H1 (cell line): ENCODE results near the gene RNF2.

Source experiments
- BRCA1 ChIP-seq: IDR thresholded peaks from 2 replicates; pipeline ENCODE4 v1.6.1; 2012; ENCODE audit warnings: low read depth, low read length, improper control_type of control experiment
- CHD1 ChIP-seq: IDR thresholded peaks from 2 replicates; pipeline ENCODE4 v1.6.1; 2012; ENCODE audit warnings: low read depth, low read length, improper control_type of control experiment
- CREB1 ChIP-seq: IDR thresholded peaks from 2 replicates; pipeline ENCODE4 v1.6.1; 2012; ENCODE audit warnings: inconsistent platforms
- CTCF ChIP-seq, 3 experiments: IDR thresholded peaks; 1 replicate in 2 of 3; 2 replicates in 1 of 3; pipeline versions ENCODE4 v1.5.1 to v1.6.1; 2011; ENCODE audit warnings: low read length in 3 of 3, mild to moderate bottlenecking in 3 of 3, inconsistent platforms in 2 of 3, low read depth in 1 of 3, moderate library complexity in 1 of 3; ENCODE audit not compliant: insufficient read depth in 1 of 3; ENCODE audit errors: control extremely low read depth in 1 of 3
- EZH2 ChIP-seq: fragments of 200-600 bp; sonication (generic); IDR thresholded peaks from 2 replicates; pipeline ENCODE4 v1.7.1; 2012; ENCODE audit warnings: low read depth, mild to moderate bottlenecking, moderate library complexity, low read length, inconsistent platforms; ENCODE audit not compliant: severe bottlenecking
- GABPA ChIP-seq: IDR thresholded peaks from 2 replicates; pipeline ENCODE4 v1.6.1; 2011; ENCODE audit warnings: mild to moderate bottlenecking, low read length, moderate library complexity, borderline replicate concordance; ENCODE audit not compliant: insufficient read depth
- JUND ChIP-seq: IDR thresholded peaks from 2 replicates; pipeline ENCODE4 v1.6.1; 2011; ENCODE audit warnings: mild to moderate bottlenecking, improper control_type of control experiment, low read length
- PHF8 ChIP-seq: fragments of 200-600 bp; sonication (generic); conservative IDR thresholded peaks from 2 replicates; pipeline ENCODE4 v1.7.1; 2012; ENCODE audit warnings: low read depth, mild to moderate bottlenecking, inconsistent platforms, low read length, moderate library complexity
- POLR2A ChIP-seq, 2 experiments: IDR thresholded peaks; 1 replicate in 1 of 2; 2 replicates in 1 of 2; pipeline ENCODE4 v1.6.1; 2011; ENCODE audit warnings: low read depth in 2 of 2, low read length in 2 of 2, mild to moderate bottlenecking in 2 of 2; ENCODE audit errors: control extremely low read depth in 1 of 2
- POLR2AphosphoS5 ChIP-seq: IDR thresholded peaks from 2 replicates; pipeline ENCODE4 v1.6.1; 2011; ENCODE audit warnings: low read depth, low read length
- TCF12 ChIP-seq: IDR thresholded peaks from 2 replicates; pipeline ENCODE4 v1.6.1; 2011; ENCODE audit warnings: low read depth, mild to moderate bottlenecking, low read length
- TF ChIP-seq, protein P1 (sequence below): IDR thresholded peaks from 2 replicates; pipeline ENCODE4 v1.6.1; 2011; ENCODE audit warnings: low read depth, mild to moderate bottlenecking, low read length; ENCODE audit not compliant: insufficient read depth

- TF ChIP-seq BRCA1: no peak
- TF ChIP-seq CREB1: no peak
- TF ChIP-seq JUND: no peak
- no peak for TF ChIP-seq EZH2
- TF ChIP-seq GABPA: no peak
- TF ChIP-seq POLR2A (IDR thresholded peaks at IDR 0.05; ENCODE audit: control extremely low read depth in 1 of 2, low read depth in 2 of 2, low read length in 2 of 2): no peak
- no peak for TF ChIP-seq CTCF (IDR thresholded peaks at IDR 0.05; ENCODE audit: control extremely low read depth in 1 of 3, insufficient read depth in 1 of 3, low read depth in 1 of 3, low read length in 3 of 3)
- no peak for TF ChIP-seq POLR2AphosphoS5
- no peak for TF ChIP-seq PHF8
- TF ChIP-seq, protein P1, sequence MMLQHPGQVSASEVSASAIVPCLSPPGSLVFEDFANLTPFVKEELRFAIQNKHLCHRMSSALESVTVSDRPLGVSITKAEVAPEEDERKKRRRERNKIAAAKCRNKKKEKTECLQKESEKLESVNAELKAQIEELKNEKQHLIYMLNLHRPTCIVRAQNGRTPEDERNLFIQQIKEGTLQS: no peak
- no peak for TF ChIP-seq CHD1
- TF ChIP-seq TCF12: no peak
Measured at GRCh38 chr1:185039726-185040407, 5.5 kb upstream of the RNF2 start.
